GM12864 (cell line): ENCODE results near the gene NAA35.
A peak's percentile ranks its signal among the peaks of the same experiment; 100 is the strongest.

Experiments used
- DNase-seq: peaks from one replicate; pipeline ENCODE4 v3.0.0-alpha.2; 2011; ENCODE audit warnings: low read depth
- H3K4me3 ChIP-seq: 2 replicates; pipeline ENCODE4 v1.5.1; 2011; ENCODE audit warnings: mild to moderate bottlenecking, low read depth, low read length, control low read depth
- CTCF ChIP-seq: IDR thresholded peaks from 2 replicates; pipeline ENCODE4 v1.5.1; 2011; ENCODE audit warnings: low read depth, mild to moderate bottlenecking, moderate library complexity, low read length, control low read depth, inconsistent platforms; ENCODE audit errors: missing control alignments

NAA35 gene

DNA sequence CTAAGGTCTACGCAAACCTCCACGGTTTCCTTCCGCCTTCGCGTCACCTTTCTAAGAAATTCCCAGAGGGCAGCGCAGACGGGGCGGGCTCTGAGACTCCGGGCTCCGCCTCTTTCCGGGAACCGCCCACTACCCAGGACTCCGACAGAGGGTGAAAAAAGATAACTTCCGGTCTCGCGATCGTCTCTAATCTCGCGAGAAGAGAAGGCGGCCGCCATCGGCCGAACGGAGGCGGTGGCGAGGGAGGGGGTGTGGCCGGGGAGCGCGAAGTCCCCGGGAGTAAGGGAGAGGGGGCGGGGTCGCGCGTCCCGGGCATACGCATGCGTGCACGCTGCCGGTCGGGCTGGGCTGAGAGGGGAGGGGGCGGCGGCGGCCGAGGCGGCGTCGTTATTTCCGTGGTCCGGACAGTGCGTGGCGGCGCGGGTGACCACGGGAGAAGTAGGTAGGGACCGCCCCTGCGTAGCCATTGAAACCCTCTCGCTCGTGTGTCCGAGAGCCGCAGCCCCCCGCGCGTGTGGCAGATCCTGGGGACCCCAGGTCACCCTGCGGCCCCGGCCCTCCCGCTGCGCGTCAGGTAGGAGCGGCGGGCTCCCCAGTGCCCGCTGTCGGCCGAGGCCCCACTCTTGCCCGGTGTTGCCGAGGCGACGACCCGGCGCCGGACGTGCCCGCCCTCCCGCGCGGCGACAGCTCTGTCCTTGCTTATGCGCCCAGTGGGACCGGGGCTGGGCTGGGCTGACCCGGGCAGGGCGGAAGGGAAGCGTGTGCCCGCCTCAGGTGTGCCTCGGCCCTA lies at the start of gene NAA35:
Gene NAA35 (plus strand): TSS at position 315 of the 790 bp plus-strand sequence. CDS start 1,014 bp downstream, outside the sequence.
- peak within 1 kb of the TSS; percentile 77 for H3K4me3 ChIP-seq
- DNase-seq: peak; percentile 96
- no peak for TF ChIP-seq CTCF

DNA sequence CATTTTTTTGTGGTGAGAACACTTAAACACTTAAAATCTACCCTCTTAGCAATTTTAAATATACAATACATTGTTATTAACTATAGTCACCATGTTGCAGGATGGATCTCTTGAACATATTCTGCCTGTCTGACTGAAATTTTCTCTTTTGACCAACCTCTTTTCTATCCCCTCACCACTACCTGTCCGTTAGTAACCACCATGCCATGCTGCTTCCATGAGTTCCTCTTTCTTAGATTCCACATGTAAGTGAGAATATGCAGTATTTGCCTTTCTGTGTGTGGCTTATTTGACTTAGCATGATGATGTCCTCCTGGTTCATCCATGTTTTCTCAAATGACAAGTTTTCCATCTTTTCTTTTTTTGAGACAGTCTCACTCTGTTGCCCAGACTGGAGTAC lies 48.5 kb upstream of the NAA35 start:
- TF ChIP-seq CTCF: no peak
- no peak overlapping the region for H3K4me3 ChIP-seq
- no peak for DNase-seq

DNA sequence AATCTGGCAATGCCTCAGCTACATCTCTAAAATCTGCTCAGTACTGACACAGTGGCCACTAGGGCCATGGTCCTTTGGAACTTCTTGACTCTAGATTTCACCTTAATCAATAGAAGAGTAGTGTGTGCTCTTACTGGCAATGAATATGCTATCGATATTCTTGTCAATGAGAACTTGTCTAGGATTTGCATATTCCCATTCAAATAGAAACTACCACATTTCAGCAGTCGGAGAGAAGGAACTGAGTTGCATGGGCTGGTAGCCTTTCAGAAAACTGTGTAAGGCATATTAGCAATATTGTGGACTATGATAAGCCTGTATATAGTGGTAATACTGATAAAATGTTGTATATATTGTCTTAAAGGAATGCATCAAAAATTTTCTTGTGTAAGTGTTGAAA lies 45.3 kb upstream of the NAA35 start:
- no peak overlapping the region for H3K4me3 ChIP-seq
- DNase-seq: no peak
- no peak for TF ChIP-seq CTCF

DNA sequence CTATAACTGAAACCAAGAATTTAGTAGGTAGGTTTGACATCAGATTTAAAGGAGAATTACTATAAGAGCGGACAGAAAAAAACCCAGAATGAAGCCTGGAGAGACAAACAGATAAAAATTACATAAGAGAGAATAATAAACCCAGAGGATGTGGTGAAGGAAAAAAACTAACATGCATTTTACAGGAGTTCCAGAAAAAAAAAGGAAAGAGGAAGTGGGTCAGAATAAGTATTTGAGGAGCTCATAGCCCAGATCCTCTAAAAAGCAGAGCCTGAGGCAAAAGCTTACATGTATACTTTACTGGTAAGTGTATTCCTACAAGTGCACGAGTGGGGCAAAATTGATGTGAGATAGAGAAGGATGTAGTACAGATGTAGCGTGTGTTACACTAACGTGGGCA lies 43.1 kb upstream of the NAA35 start:
- no peak for TF ChIP-seq CTCF
- H3K4me3 ChIP-seq: no peak overlapping the region
- no peak for DNase-seq

DNA sequence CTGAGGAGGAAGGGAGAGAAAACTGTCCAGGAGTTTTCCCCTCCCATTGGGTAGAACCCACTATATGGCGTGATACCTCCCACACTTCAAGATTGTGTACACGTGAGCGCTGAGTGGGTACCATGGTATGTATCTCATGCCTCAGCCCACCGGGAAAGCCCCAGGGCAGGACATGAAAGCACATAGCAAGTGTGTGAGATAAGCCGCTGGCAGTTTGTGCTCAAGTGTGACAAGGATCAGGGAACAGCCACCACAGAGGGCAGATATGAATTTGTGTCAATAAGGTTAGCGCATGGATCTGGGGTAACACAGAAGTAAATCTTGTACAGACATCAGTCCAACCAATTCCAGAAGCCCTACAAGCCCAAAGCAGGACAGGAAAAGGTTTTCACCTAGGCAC lies 42.6 kb upstream of the NAA35 start:
- H3K4me3 ChIP-seq: no peak overlapping the region
- no peak for DNase-seq
- no peak for TF ChIP-seq CTCF

DNA sequence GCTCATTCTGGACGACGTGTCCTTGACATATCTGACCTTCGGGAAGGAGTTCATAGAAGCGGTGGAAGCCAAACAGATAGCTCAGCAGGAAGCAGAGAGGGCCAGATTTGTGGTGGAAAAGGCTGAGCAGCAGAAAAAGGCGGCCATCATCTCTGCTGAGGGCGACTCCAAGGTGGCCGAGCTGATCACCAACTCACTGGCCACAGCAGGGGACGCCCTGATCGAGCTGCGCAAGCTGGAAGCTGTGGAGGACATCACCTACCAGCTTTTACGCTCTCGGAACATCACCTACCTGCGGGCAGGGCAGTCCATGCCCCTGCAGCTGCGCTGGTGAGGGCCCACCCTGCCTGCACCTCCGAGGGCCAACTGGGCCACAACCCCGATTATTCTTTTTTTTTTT lies 41.6 kb upstream of the NAA35 start:
- no peak for DNase-seq
- H3K4me3 ChIP-seq: no peak overlapping the region
- no peak for TF ChIP-seq CTCF
